Measurements from ENCODE around the gene CXCL13. TPM values are rescaled to one million over a fixed set of nuclear protein-coding genes. Genes with fewer than 3 reads are reported as not detected.

CXCL13 gene
- total and polyA plus RNA-seq, 2 experiments from 2014 or later, result not detected

DNA sequence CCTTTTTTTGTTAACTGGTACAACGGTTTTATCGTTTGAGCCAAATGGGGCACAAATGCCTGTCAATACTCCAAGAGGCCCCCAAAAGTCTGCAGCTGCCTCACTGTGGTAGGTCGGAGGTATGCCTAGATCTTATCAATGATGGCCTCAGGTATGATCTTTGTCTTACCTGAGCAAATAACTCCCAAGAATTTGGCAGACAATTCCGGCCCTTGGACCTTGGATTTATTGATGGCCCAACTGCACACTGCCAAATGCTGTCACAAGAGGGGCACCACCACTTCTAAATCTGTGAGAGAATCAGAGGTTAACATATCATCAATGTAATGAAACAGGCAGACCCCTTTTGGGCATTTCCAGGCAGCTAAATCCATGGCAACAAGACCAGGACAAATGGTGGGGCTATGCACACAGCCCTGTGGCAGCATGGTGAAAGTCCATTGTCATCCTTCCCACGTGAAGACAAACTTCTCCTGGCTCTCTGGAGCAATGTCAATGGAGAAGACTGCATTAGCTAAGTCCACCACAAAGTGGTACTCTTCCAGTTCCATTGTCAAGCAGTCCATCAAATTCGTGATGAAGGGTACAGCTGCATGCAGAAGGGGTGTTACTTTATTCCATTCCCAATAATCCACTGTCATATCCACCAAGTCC is 28.6 kb downstream of the CXCL13 start (continued):
- TF ChIP-seq, protein P1, sequence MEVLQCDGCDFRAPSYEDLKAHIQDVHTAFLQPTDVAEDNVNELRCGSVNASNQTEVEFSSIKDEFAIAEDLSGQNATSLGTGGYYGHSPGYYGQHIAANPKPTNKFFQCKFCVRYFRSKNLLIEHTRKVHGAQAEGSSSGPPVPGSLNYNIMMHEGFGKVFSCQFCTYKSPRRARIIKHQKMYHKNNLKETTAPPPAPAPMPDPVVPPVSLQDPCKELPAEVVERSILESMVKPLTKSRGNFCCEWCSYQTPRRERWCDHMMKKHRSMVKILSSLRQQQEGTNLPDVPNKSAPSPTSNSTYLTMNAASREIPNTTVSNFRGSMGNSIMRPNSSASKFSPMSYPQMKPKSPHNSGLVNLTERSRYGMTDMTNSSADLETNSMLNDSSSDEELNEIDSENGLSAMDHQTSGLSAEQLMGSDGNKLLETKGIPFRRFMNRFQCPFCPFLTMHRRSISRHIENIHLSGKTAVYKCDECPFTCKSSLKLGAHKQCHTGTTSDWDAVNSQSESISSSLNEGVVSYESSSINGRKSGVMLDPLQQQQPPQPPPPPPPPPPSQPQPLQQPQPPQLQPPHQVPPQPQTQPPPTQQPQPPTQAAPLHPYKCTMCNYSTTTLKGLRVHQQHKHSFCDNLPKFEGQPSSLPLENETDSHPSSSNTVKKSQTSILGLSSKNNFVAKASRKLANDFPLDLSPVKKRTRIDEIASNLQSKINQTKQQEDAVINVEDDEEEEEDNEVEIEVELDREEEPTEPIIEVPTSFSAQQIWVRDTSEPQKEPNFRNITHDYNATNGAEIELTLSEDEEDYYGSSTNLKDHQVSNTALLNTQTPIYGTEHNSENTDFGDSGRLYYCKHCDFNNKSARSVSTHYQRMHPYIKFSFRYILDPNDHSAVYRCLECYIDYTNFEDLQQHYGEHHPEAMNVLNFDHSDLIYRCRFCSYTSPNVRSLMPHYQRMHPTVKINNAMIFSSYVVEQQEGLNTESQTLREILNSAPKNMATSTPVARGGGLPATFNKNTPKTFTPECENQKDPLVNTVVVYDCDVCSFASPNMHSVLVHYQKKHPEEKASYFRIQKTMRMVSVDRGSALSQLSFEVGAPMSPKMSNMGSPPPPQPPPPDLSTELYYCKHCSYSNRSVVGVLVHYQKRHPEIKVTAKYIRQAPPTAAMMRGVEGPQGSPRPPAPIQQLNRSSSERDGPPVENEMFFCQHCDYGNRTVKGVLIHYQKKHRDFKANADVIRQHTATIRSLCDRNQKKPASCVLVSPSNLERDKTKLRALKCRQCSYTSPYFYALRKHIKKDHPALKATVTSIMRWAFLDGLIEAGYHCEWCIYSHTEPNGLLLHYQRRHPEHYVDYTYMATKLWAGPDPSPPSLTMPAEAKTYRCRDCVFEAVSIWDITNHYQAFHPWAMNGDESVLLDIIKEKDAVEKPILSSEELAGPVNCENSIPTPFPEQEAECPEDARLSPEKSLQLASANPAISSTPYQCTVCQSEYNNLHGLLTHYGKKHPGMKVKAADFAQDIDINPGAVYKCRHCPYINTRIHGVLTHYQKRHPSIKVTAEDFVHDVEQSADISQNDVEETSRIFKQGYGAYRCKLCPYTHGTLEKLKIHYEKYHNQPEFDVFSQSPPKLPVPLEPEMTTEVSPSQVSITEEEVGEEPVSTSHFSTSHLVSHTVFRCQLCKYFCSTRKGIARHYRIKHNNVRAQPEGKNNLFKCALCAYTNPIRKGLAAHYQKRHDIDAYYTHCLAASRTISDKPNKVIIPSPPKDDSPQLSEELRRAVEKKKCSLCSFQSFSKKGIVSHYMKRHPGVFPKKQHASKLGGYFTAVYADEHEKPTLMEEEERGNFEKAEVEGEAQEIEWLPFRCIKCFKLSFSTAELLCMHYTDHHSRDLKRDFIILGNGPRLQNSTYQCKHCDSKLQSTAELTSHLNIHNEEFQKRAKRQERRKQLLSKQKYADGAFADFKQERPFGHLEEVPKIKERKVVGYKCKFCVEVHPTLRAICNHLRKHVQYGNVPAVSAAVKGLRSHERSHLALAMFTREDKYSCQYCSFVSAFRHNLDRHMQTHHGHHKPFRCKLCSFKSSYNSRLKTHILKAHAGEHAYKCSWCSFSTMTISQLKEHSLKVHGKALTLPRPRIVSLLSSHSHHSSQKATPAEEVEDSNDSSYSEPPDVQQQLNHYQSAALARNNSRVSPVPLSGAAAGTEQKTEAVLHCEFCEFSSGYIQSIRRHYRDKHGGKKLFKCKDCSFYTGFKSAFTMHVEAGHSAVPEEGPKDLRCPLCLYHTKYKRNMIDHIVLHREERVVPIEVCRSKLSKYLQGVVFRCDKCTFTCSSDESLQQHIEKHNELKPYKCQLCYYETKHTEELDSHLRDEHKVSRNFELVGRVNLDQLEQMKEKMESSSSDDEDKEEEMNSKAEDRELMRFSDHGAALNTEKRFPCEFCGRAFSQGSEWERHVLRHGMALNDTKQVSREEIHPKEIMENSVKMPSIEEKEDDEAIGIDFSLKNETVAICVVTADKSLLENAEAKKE (CRISPR knock-in tag; IDR thresholded peaks at IDR 0.05), result no peak
- TF ChIP-seq NANOG (IDR thresholded peaks at IDR 0.05; ENCODE audit: borderline replicate concordance), result no peak
- TF ChIP-seq, protein P2, sequence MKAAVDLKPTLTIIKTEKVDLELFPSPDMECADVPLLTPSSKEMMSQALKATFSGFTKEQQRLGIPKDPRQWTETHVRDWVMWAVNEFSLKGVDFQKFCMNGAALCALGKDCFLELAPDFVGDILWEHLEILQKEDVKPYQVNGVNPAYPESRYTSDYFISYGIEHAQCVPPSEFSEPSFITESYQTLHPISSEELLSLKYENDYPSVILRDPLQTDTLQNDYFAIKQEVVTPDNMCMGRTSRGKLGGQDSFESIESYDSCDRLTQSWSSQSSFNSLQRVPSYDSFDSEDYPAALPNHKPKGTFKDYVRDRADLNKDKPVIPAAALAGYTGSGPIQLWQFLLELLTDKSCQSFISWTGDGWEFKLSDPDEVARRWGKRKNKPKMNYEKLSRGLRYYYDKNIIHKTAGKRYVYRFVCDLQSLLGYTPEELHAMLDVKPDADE (IDR thresholded peaks at IDR 0.05), result no peak
- TF ChIP-seq CREB1 (CRISPR knock-in tag; IDR thresholded peaks at IDR 0.05; ENCODE audit: low read depth), result no peak
- TF ChIP-seq POLR2AphosphoS5 (IDR thresholded peaks at IDR 0.05; ENCODE audit: low read depth), result no peak
- TF ChIP-seq JUNB (IDR thresholded peaks at IDR 0.05; ENCODE audit: unreplicated experiment), result no peak
- no peak for TF ChIP-seq ZNF114 (CRISPR knock-in tag; IDR thresholded peaks at IDR 0.05)
- TF ChIP-seq, protein P3, sequence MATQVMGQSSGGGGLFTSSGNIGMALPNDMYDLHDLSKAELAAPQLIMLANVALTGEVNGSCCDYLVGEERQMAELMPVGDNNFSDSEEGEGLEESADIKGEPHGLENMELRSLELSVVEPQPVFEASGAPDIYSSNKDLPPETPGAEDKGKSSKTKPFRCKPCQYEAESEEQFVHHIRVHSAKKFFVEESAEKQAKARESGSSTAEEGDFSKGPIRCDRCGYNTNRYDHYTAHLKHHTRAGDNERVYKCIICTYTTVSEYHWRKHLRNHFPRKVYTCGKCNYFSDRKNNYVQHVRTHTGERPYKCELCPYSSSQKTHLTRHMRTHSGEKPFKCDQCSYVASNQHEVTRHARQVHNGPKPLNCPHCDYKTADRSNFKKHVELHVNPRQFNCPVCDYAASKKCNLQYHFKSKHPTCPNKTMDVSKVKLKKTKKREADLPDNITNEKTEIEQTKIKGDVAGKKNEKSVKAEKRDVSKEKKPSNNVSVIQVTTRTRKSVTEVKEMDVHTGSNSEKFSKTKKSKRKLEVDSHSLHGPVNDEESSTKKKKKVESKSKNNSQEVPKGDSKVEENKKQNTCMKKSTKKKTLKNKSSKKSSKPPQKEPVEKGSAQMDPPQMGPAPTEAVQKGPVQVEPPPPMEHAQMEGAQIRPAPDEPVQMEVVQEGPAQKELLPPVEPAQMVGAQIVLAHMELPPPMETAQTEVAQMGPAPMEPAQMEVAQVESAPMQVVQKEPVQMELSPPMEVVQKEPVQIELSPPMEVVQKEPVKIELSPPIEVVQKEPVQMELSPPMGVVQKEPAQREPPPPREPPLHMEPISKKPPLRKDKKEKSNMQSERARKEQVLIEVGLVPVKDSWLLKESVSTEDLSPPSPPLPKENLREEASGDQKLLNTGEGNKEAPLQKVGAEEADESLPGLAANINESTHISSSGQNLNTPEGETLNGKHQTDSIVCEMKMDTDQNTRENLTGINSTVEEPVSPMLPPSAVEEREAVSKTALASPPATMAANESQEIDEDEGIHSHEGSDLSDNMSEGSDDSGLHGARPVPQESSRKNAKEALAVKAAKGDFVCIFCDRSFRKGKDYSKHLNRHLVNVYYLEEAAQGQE (IDR thresholded peaks at IDR 0.05; ENCODE audit: unreplicated experiment), result no peak
